Measurements from ENCODE around the gene CYP1A1. TPM values are rescaled to one million over a fixed set of nuclear protein-coding genes. Genes with fewer than 3 reads are reported as not detected.

CYP1A1 gene
- total and polyA plus RNA-seq, 2 experiments from 2014 or later: 0.16 to 1.4 TPM

DNA sequence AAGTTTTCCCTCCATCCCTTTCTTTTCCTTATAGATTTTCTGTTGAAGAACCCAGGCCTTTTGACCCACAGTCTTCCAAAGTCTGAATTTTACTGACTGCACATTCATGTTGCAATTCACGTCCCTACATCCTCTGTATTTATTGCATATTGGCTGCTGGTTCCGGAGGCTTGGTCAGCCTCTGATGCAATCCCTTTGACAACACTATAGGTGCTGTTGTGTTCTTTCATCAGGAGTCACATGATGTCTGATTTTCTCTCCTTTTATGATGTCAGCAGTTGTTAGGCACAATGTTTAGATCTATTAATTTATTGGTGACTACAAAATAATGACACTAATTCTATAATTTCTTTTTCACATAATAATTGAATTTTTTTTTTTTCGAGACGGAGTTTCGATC lies 8.7 kb downstream of the CYP1A1 start (continued):
- TF ChIP-seq, protein P1, sequence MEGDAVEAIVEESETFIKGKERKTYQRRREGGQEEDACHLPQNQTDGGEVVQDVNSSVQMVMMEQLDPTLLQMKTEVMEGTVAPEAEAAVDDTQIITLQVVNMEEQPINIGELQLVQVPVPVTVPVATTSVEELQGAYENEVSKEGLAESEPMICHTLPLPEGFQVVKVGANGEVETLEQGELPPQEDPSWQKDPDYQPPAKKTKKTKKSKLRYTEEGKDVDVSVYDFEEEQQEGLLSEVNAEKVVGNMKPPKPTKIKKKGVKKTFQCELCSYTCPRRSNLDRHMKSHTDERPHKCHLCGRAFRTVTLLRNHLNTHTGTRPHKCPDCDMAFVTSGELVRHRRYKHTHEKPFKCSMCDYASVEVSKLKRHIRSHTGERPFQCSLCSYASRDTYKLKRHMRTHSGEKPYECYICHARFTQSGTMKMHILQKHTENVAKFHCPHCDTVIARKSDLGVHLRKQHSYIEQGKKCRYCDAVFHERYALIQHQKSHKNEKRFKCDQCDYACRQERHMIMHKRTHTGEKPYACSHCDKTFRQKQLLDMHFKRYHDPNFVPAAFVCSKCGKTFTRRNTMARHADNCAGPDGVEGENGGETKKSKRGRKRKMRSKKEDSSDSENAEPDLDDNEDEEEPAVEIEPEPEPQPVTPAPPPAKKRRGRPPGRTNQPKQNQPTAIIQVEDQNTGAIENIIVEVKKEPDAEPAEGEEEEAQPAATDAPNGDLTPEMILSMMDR (conservative IDR thresholded peaks at IDR 0.05; ENCODE audit: low read depth in 2 of 2): no peak
- TF ChIP-seq ZNF331 (CRISPR knock-in tag; IDR thresholded peaks at IDR 0.05; ENCODE audit: low read depth) (no peak), ZNF114 (CRISPR knock-in tag; IDR thresholded peaks at IDR 0.05) (no peak), EZH2 (IDR thresholded peaks at IDR 0.05; ENCODE audit: low read depth, unreplicated experiment) (no peak), NANOG (IDR thresholded peaks at IDR 0.05; ENCODE audit: borderline replicate concordance) (no peak), STAT1 (IDR thresholded peaks at IDR 0.05; ENCODE audit: unreplicated experiment) (no peak), REST (IDR thresholded peaks at IDR 0.05; ENCODE audit: unreplicated experiment) (no peak)
- TF ChIP-seq, protein P2, sequence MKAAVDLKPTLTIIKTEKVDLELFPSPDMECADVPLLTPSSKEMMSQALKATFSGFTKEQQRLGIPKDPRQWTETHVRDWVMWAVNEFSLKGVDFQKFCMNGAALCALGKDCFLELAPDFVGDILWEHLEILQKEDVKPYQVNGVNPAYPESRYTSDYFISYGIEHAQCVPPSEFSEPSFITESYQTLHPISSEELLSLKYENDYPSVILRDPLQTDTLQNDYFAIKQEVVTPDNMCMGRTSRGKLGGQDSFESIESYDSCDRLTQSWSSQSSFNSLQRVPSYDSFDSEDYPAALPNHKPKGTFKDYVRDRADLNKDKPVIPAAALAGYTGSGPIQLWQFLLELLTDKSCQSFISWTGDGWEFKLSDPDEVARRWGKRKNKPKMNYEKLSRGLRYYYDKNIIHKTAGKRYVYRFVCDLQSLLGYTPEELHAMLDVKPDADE (IDR thresholded peaks at IDR 0.05): no peak

GRCh38 chr15:74712311-74712710 lies 13.0 kb downstream of the CYP1A1 start:
- H4K20me1 ChIP-seq (replicated peaks; ENCODE audit: insufficient read depth): no peaks in the 10 kb centered on the region
- H3K4me3 Mint-ChIP-seq: no peak overlapping the region
- TF ChIP-seq ZNF114 (CRISPR knock-in tag; IDR thresholded peaks at IDR 0.05) (no peak), ZNF331 (CRISPR knock-in tag; IDR thresholded peaks at IDR 0.05; ENCODE audit: low read depth) (no peak), REST (IDR thresholded peaks at IDR 0.05; ENCODE audit: unreplicated experiment) (no peak), CREB1 (CRISPR knock-in tag; IDR thresholded peaks at IDR 0.05; ENCODE audit: low read depth) (no peak), EZH2 (IDR thresholded peaks at IDR 0.05; ENCODE audit: low read depth, unreplicated experiment) (no peak)
- TF ChIP-seq, protein P2 (IDR thresholded peaks at IDR 0.05): no peak
- H3K27me3 Mint-ChIP-seq (ENCODE audit: insufficient read depth, low read depth, poor library complexity): peaks cover 7% of the 10 kb centered on the region
- H3K27ac Mint-ChIP-seq: no peak overlapping the region
- H3K4me2 ChIP-seq: no peak overlapping the region
- H3K4me3 ChIP-seq: no peak overlapping the region
- ATAC-seq (no peak), DNase-seq (ENCODE audit: low spot score) (no peak)
- H3K9me3 Mint-ChIP-seq: no peaks in the 10 kb centered on the region; the same call in 2 of the 3 replicates
- H3K36me3 ChIP-seq (ENCODE audit: insufficient read depth): no peaks in the 10 kb centered on the region
- no peaks in the 10 kb centered on the region for H3K4me1 Mint-ChIP-seq
- H3K4me1 ChIP-seq (ENCODE audit: insufficient read depth): no peaks in the 10 kb centered on the region
- no peaks in the 10 kb centered on the region for H3F3A ChIP-seq (replicated peaks; ENCODE audit: low read depth)
- 0 out of 2 replicates have a peak, but pooled peaks cover 3% of the 10 kb centered on the region for H3K27me3 ChIP-seq (ENCODE audit: insufficient read depth)
- no peaks in the 10 kb centered on the region for H3K9me2 ChIP-seq (ENCODE audit: insufficient read depth)
- H3K36me3 Mint-ChIP-seq (ENCODE audit: low read depth): no peaks in the 10 kb centered on the region
- no peaks in the 10 kb centered on the region for H3K79me2 ChIP-seq (replicated peaks; ENCODE audit: insufficient read depth)
- no peak overlapping the region for H2AFZ ChIP-seq
- H3K27ac ChIP-seq (ENCODE audit: low read depth): no peak overlapping the region

Measured in GM23338 (cell line).